HG03097 (cell line): ENCODE data around the gene IPO4.

Experiments used
- ATAC-seq: cut with Tn5 transposase; IDR thresholded peaks from one replicate; pipeline ENCODE4 v1.9.1; 2021; ENCODE audit not compliant: unreplicated experiment, low FRiP score

IPO4 gene

GRCh38 chr14:24177041-24177825, 11.4 kb downstream of the IPO4 start:
- no peak for ATAC-seq

- ATAC-seq = no peak
These were observed 12.0 kb downstream of the IPO4 start for GRCh38 chr14:24176599-24176998.

GRCh38 chr14:24172871-24173281, 15.7 kb downstream of the IPO4 start:
- ATAC-seq = no peak

GRCh38 chr14:24172261-24172860, 16.3 kb downstream of the IPO4 start:
- ATAC-seq = no peak

GRCh38 chr14:24171422-24172260, 17.0 kb downstream of the IPO4 start, which contains the start of gene REC8:
TSS of gene REC8 (plus strand) at chr14:24172080. CDS start at chr14:24172553, 473 bp downstream.
- peak; percentile 72 for ATAC-seq

GRCh38 chr14:24167469-24168114, 21.0 kb downstream of the IPO4 start:
- ATAC-seq = no peak

GRCh38 chr14:24165785-24166184, 22.8 kb downstream of the IPO4 start:
- ATAC-seq = no peak

GRCh38 chr14:24164518-24164991, 24.1 kb downstream of the IPO4 start:
- ATAC-seq = no peak

- no peak for ATAC-seq
These were observed 26.5 kb downstream of the IPO4 start for GRCh38 chr14:24162093-24162492.

GRCh38 chr14:24160850-24161804, 27.5 kb downstream of the IPO4 start, which contains the start of gene IRF9:
TSS of gene IRF9 (plus strand) at chr14:24161265. CDS start at chr14:24162145, 880 bp downstream.
- peak; percentile 70 for ATAC-seq

- peak; percentile 19 for ATAC-seq
These were observed 28.1 kb downstream of the IPO4 start for GRCh38 chr14:24160499-24160849.

- ATAC-seq = peak; percentile 1
These were observed 28.7 kb downstream of the IPO4 start for GRCh38 chr14:24159777-24160498.

GRCh38 chr14:24157331-24157730, 31.3 kb downstream of the IPO4 start:
- ATAC-seq = no peak

- ATAC-seq = no peak
These were observed 31.8 kb downstream of the IPO4 start for GRCh38 chr14:24156840-24157239.

- no peak for ATAC-seq
These were observed 33.5 kb downstream of the IPO4 start for GRCh38 chr14:24155100-24155499.

- no peak for ATAC-seq
These were observed 37.1 kb downstream of the IPO4 start for GRCh38 chr14:24151404-24152080.

- no peak for ATAC-seq
These were observed 37.6 kb downstream of the IPO4 start for GRCh38 chr14:24150993-24151392.

GRCh38 chr14:24150567-24150966, 38.0 kb downstream of the IPO4 start:
- no peak for ATAC-seq
